Measurements from ENCODE around the gene RPAP3. TPM values are rescaled to one million over a fixed set of nuclear protein-coding genes. Genes with fewer than 3 reads are reported as not detected.
A peak's percentile ranks its signal among the peaks of the same experiment; 100 is the strongest.

Gene RPAP3
- total RNA-seq, 1 donor from 2014 or later: 39.6 TPM

GRCh38 chr12:47717046-47717442 is 11.2 kb upstream of the RPAP3 start:
- TF ChIP-seq CTCF (IDR thresholded peaks at IDR 0.05; ENCODE audit: unreplicated experiment): no peak
- H3K36me3 Mint-ChIP-seq: no peaks in the 10 kb centered on the region
- DNase-seq (ENCODE audit: low spot score in 2 of 2, unreplicated experiment in 2 of 2): no peak
- no peaks in the 10 kb centered on the region for H3K27me3 Mint-ChIP-seq (ENCODE audit: low read depth)
- no peaks in the 10 kb centered on the region for H3K9me3 Mint-ChIP-seq
- no peak overlapping the region for H3K4me3 Mint-ChIP-seq
- no peak overlapping the region for H3K27ac Mint-ChIP-seq
- H3K4me1 Mint-ChIP-seq: peaks cover 24% of the 10 kb centered on the region

- no peak for TF ChIP-seq CTCF (IDR thresholded peaks at IDR 0.05; ENCODE audit: unreplicated experiment)
- no peaks in the 10 kb centered on the region for H3K9me3 Mint-ChIP-seq
- peaks cover 19% of the 10 kb centered on the region for H3K4me1 Mint-ChIP-seq
- H3K27ac Mint-ChIP-seq: no peak overlapping the region
- no peaks in the 10 kb centered on the region for H3K27me3 Mint-ChIP-seq (ENCODE audit: low read depth)
- no peak for DNase-seq (ENCODE audit: low spot score in 2 of 2, unreplicated experiment in 2 of 2)
- no peak overlapping the region for H3K4me3 Mint-ChIP-seq
- H3K36me3 Mint-ChIP-seq: no peaks in the 10 kb centered on the region
These were observed 10.2 kb upstream of the RPAP3 start for GRCh38 chr12:47715877-47716548.

GRCh38 chr12:47715393-47715876 is 9.6 kb upstream of the RPAP3 start:
- Mint-ChIP-seq H3K4me1 (peaks cover 19% of the 10 kb centered on the region), H3K4me3 (no peak overlapping the region), H3K36me3 (no peaks in the 10 kb centered on the region), H3K27me3 (ENCODE audit: low read depth) (no peaks in the 10 kb centered on the region), H3K9me3 (no peaks in the 10 kb centered on the region), H3K27ac (no peak overlapping the region)
- peak; percentile 85 for TF ChIP-seq CTCF (IDR thresholded peaks at IDR 0.05; ENCODE audit: unreplicated experiment)
- DNase-seq (ENCODE audit: low spot score in 2 of 2, unreplicated experiment in 2 of 2): peak in 1 of 2 experiments; percentile 74

- Mint-ChIP-seq H3K4me1 (peaks cover 19% of the 10 kb centered on the region), H3K36me3 (no peaks in the 10 kb centered on the region), H3K27ac (no peak overlapping the region), H3K27me3 (ENCODE audit: low read depth) (no peaks in the 10 kb centered on the region), H3K9me3 (no peaks in the 10 kb centered on the region), H3K4me3 (no peak overlapping the region)
- no peak for DNase-seq (ENCODE audit: low spot score in 2 of 2, unreplicated experiment in 2 of 2)
- no peak for TF ChIP-seq CTCF (IDR thresholded peaks at IDR 0.05; ENCODE audit: unreplicated experiment)
These were observed 9.1 kb upstream of the RPAP3 start for GRCh38 chr12:47714826-47715386.

- no peaks in the 10 kb centered on the region for H3K36me3 Mint-ChIP-seq
- H3K27me3 Mint-ChIP-seq (ENCODE audit: low read depth): no peaks in the 10 kb centered on the region
- H3K4me1 Mint-ChIP-seq: peaks cover 17% of the 10 kb centered on the region
- no peak for TF ChIP-seq CTCF (IDR thresholded peaks at IDR 0.05; ENCODE audit: unreplicated experiment)
- H3K9me3 Mint-ChIP-seq: no peaks in the 10 kb centered on the region
- no peak overlapping the region for H3K4me3 Mint-ChIP-seq
- H3K27ac Mint-ChIP-seq: no peak overlapping the region
- no peak for DNase-seq (ENCODE audit: low spot score in 2 of 2, unreplicated experiment in 2 of 2)
These were observed 6.3 kb upstream of the RPAP3 start for GRCh38 chr12:47712171-47712570.

All from mesothelial cell of epicardium (in vitro differentiated cells).